WTC11 (cell line): Measurements from ENCODE around the gene NIN. TPM values are rescaled to one million over a fixed set of nuclear protein-coding genes. Genes with fewer than 3 reads are reported as not detected.

Experiments
- ATAC-seq: fragments of 200-7000 bp; cut with Tn5 transposase; 2 replicates; pipeline ENCODE4 v1.10.0; 2021; ENCODE audit warnings: mild to moderate bottlenecking, moderate library complexity
- CTCF ChIA-PET: fragments of 300-600 bp; sonication (Branson Sonifier 250); formaldehyde crosslinking; loops from one replicate; lab custom pipeline; 2021; ENCODE audit warnings: antibody characterized with exemption; lab: Charles Lee
- POLR2A ChIA-PET: fragments of 350-600 bp; sonication (Branson Sonifier 250); formaldehyde crosslinking; loops from one replicate; lab custom pipeline; 2021; ENCODE audit warnings: antibody characterized with exemption; lab: Charles Lee
- DNase-seq: peaks from one replicate; pipeline ENCODE4 v3.0.0; 2021; ENCODE audit warnings: low spot score
- H3K27ac Mint-ChIP-seq: 2 replicates; pipeline ENCODE4 v1.8.0; 2021; ENCODE audit warnings: mixed read lengths
- H3K27me3 Mint-ChIP-seq: 2 replicates; pipeline ENCODE4 v1.8.0; 2021; ENCODE audit warnings: low read depth, mild to moderate bottlenecking, moderate library complexity, mixed read lengths
- H3K36me3 Mint-ChIP-seq: 2 replicates; pipeline ENCODE4 v1.8.0; 2021; ENCODE audit warnings: mixed read lengths
- H3K4me1 Mint-ChIP-seq: 2 replicates; pipeline ENCODE4 v1.8.0; 2022; ENCODE audit warnings: mixed read lengths
- H3K4me3 Mint-ChIP-seq: 2 replicates; pipeline ENCODE4 v1.8.0; 2021; ENCODE audit warnings: mild to moderate bottlenecking, moderate library complexity, mixed read lengths
- H3K9me3 Mint-ChIP-seq: 2 replicates; pipeline ENCODE4 v1.8.0; 2021; ENCODE audit warnings: mixed read lengths
- CREM ChIP-seq: sonication (generic); formaldehyde crosslinking; IDR thresholded peaks from 2 replicates; pipeline ENCODE4 v1.8.1; 2022; ENCODE audit warnings: mild to moderate bottlenecking, missing genetic modification reagents, moderate library complexity
- E2F5 ChIP-seq: sonication (generic); formaldehyde crosslinking; IDR thresholded peaks from 2 replicates; pipeline ENCODE4 v1.8.1; 2022; ENCODE audit warnings: mild to moderate bottlenecking, moderate library complexity, missing genetic modification reagents
- ELF4 ChIP-seq: sonication (generic); formaldehyde crosslinking; IDR thresholded peaks from 2 replicates; pipeline ENCODE4 v1.8.1; 2022; ENCODE audit warnings: low read depth, mild to moderate bottlenecking, moderate library complexity, missing genetic modification reagents
- EMX1 ChIP-seq: fragments of 250-450 bp; sonication (Bioruptor Pico); IDR thresholded peaks from 2 replicates; pipeline ENCODE4 v1.8.0; 2021; ENCODE audit warnings: mild to moderate bottlenecking
- GTF2I ChIP-seq: fragments of 250-450 bp; sonication (Bioruptor Pico); conservative IDR thresholded peaks from 2 replicates; pipeline ENCODE4 v1.4.0; 2021; ENCODE audit warnings: mild to moderate bottlenecking
- JUN ChIP-seq: sonication (generic); formaldehyde crosslinking; IDR thresholded peaks from 2 replicates; pipeline ENCODE4 v1.8.0; 2023; ENCODE audit warnings: mild to moderate bottlenecking, missing genetic modification reagents
- KAT7 ChIP-seq: sonication (generic); formaldehyde crosslinking; IDR thresholded peaks from 2 replicates; pipeline ENCODE4 v1.8.1; 2023; ENCODE audit warnings: missing genetic modification reagents, mild to moderate bottlenecking, borderline replicate concordance
- MLX ChIP-seq: sonication (generic); formaldehyde crosslinking; IDR thresholded peaks from 2 replicates; pipeline ENCODE4 v1.8.1; 2023; ENCODE audit warnings: mild to moderate bottlenecking, missing genetic modification reagents, moderate library complexity
- NFATC4 ChIP-seq: fragments of 250-450 bp; sonication (Bioruptor Pico); IDR thresholded peaks from 2 replicates; pipeline ENCODE4 v1.9.0; 2021; ENCODE audit warnings: mild to moderate bottlenecking
- NR2C2 ChIP-seq: sonication (generic); formaldehyde crosslinking; IDR thresholded peaks from 2 replicates; pipeline ENCODE4 v1.8.0; 2022; ENCODE audit warnings: mild to moderate bottlenecking, missing genetic modification reagents
- OVOL2 ChIP-seq: fragments of 250-450 bp; sonication (Bioruptor Pico); IDR thresholded peaks from 2 replicates; pipeline ENCODE4 v1.9.0; 2021; ENCODE audit warnings: mild to moderate bottlenecking, borderline replicate concordance
- RORB ChIP-seq: fragments of 250-450 bp; sonication (Bioruptor Pico); IDR thresholded peaks from 2 replicates; pipeline ENCODE4 v1.9.0; 2021; ENCODE audit warnings: mild to moderate bottlenecking
- TEAD1 ChIP-seq: sonication (generic); formaldehyde crosslinking; IDR thresholded peaks from 2 replicates; pipeline ENCODE4 v1.8.0; 2022; ENCODE audit warnings: mild to moderate bottlenecking, missing genetic modification reagents
- USF1 ChIP-seq: sonication (generic); formaldehyde crosslinking; IDR thresholded peaks from 2 replicates; pipeline ENCODE4 v1.8.0; 2022; ENCODE audit warnings: mild to moderate bottlenecking, missing genetic modification reagents
- ZBTB21 ChIP-seq: sonication (generic); formaldehyde crosslinking; IDR thresholded peaks from 2 replicates; pipeline ENCODE4 v1.8.1; 2023; ENCODE audit warnings: mild to moderate bottlenecking, missing genetic modification reagents, borderline replicate concordance
- ZNF219 ChIP-seq: sonication (generic); formaldehyde crosslinking; IDR thresholded peaks from 2 replicates; pipeline ENCODE4 v1.8.0; 2023; ENCODE audit warnings: missing genetic modification reagents, mild to moderate bottlenecking, borderline replicate concordance
- ZNF671 ChIP-seq: fragments of 250-450 bp; sonication (Bioruptor Pico); IDR thresholded peaks from 2 replicates; pipeline ENCODE4 v1.8.0; 2021; ENCODE audit warnings: mild to moderate bottlenecking
- total RNA-seq: library from RNA; stranded (reverse); gene quantifications from 3 replicates; pipeline ENCODE4 v1.2.3, GENCODE V29; 2021
- TF ChIP-seq, protein P1 (sequence below): fragments of 250-450 bp; sonication (Bioruptor Pico); IDR thresholded peaks from 2 replicates; pipeline ENCODE4 v1.8.0; 2021; ENCODE audit warnings: mild to moderate bottlenecking
- TF ChIP-seq, protein P2 (sequence below): sonication (generic); formaldehyde crosslinking; conservative IDR thresholded peaks from 2 replicates; pipeline ENCODE4 v1.8.1; 2022; ENCODE audit warnings: mild to moderate bottlenecking, missing genetic modification reagents
- TF ChIP-seq, protein P3 (sequence below): sonication (generic); formaldehyde crosslinking; IDR thresholded peaks from 2 replicates; pipeline ENCODE4 v1.8.0; 2023; ENCODE audit warnings: mild to moderate bottlenecking, missing genetic modification reagents
- TF ChIP-seq, protein P4 (sequence below): fragments of 250-450 bp; sonication (Bioruptor Pico); IDR thresholded peaks from 2 replicates; pipeline ENCODE4 v1.9.0; 2021; ENCODE audit warnings: mild to moderate bottlenecking
- TF ChIP-seq, protein P5 (sequence below): sonication (generic); formaldehyde crosslinking; IDR thresholded peaks from 2 replicates; pipeline ENCODE4 v1.8.1; 2022; ENCODE audit warnings: low read depth, missing genetic modification reagents, borderline replicate concordance

Gene NIN
- total RNA-seq, 1 experiment from 2014 or later = 23.8 TPM

- TF ChIP-seq ZNF671 (CRISPR knock-in tag) (no peak), OVOL2 (no peak), NFATC4 (no peak), KAT7 (no peak), ELF4 (CRISPR knock-in tag) (no peak), CREM (CRISPR knock-in tag) (no peak), RORB (CRISPR knock-in tag) (no peak), EMX1 (CRISPR knock-in tag) (no peak), JUN (CRISPR knock-in tag) (no peak)
- TF ChIP-seq, protein P1, sequence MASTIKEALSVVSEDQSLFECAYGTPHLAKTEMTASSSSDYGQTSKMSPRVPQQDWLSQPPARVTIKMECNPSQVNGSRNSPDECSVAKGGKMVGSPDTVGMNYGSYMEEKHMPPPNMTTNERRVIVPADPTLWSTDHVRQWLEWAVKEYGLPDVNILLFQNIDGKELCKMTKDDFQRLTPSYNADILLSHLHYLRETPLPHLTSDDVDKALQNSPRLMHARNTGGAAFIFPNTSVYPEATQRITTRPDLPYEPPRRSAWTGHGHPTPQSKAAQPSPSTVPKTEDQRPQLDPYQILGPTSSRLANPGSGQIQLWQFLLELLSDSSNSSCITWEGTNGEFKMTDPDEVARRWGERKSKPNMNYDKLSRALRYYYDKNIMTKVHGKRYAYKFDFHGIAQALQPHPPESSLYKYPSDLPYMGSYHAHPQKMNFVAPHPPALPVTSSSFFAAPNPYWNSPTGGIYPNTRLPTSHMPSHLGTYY (CRISPR knock-in tag) = no peak
- TF ChIP-seq, protein P2, sequence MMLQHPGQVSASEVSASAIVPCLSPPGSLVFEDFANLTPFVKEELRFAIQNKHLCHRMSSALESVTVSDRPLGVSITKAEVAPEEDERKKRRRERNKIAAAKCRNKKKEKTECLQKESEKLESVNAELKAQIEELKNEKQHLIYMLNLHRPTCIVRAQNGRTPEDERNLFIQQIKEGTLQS (CRISPR knock-in tag) = no peak
Measured at GRCh38 chr14:50792051-50792477, 38.9 kb downstream of the NIN start (continued).

GRCh38 chr14:50791201-50791600 lies 39.8 kb downstream of the NIN start:
- Mint-ChIP-seq H3K9me3 (no peaks in the 10 kb centered on the region), H3K27me3 (no peaks in the 10 kb centered on the region), H3K4me1 (peaks cover 28% of the 10 kb centered on the region), H3K27ac (no peak overlapping the region), H3K4me3 (no peak overlapping the region), H3K36me3 (0 out of 2 replicates have a peak, but pooled peaks cover 5% of the 10 kb centered on the region)
- ATAC-seq (no peak), DNase-seq (no peak)
- TF ChIP-seq ZBTB21 (CRISPR knock-in tag) (no peak), ZNF219 (CRISPR knock-in tag) (no peak), NR2C2 (CRISPR knock-in tag) (no peak), OVOL2 (no peak), MLX (CRISPR knock-in tag) (no peak), GTF2I (no peak), USF1 (CRISPR knock-in tag) (no peak), E2F5 (CRISPR knock-in tag) (no peak)
- TF ChIP-seq, protein P3, sequence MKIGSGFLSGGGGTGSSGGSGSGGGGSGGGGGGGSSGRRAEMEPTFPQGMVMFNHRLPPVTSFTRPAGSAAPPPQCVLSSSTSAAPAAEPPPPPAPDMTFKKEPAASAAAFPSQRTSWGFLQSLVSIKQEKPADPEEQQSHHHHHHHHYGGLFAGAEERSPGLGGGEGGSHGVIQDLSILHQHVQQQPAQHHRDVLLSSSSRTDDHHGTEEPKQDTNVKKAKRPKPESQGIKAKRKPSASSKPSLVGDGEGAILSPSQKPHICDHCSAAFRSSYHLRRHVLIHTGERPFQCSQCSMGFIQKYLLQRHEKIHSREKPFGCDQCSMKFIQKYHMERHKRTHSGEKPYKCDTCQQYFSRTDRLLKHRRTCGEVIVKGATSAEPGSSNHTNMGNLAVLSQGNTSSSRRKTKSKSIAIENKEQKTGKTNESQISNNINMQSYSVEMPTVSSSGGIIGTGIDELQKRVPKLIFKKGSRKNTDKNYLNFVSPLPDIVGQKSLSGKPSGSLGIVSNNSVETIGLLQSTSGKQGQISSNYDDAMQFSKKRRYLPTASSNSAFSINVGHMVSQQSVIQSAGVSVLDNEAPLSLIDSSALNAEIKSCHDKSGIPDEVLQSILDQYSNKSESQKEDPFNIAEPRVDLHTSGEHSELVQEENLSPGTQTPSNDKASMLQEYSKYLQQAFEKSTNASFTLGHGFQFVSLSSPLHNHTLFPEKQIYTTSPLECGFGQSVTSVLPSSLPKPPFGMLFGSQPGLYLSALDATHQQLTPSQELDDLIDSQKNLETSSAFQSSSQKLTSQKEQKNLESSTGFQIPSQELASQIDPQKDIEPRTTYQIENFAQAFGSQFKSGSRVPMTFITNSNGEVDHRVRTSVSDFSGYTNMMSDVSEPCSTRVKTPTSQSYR (CRISPR knock-in tag) = no peak
- CTCF ChIA-PET = interaction anchor here (2.1 kb wide), 1 partner anchor 17 kb away, joined by 6 read pairs; no protein-coding TSS in a partner anchor
- POLR2A ChIA-PET = no interaction called here

GRCh38 chr14:50790589-50790988 lies 40.4 kb downstream of the NIN start:
- no peaks in the 10 kb centered on the region for H3K27me3 Mint-ChIP-seq
- H3K4me1 Mint-ChIP-seq = peaks cover 34% of the 10 kb centered on the region
- no peak for DNase-seq
- ChIA-PET CTCF (interaction anchor here (1.4 kb wide), 1 partner anchor 69 kb away, joined by 5 read pairs; no protein-coding TSS in a partner anchor), POLR2A (no interaction called here)
- H3K4me3 Mint-ChIP-seq = no peak overlapping the region
- no peak for ATAC-seq
- H3K27ac Mint-ChIP-seq = no peak overlapping the region; the same call in 1 of the 2 replicates
- no peaks in the 10 kb centered on the region for H3K9me3 Mint-ChIP-seq
- H3K36me3 Mint-ChIP-seq = 0 out of 2 replicates have a peak, but pooled peaks cover 5% of the 10 kb centered on the region
- TF ChIP-seq, protein P4, sequence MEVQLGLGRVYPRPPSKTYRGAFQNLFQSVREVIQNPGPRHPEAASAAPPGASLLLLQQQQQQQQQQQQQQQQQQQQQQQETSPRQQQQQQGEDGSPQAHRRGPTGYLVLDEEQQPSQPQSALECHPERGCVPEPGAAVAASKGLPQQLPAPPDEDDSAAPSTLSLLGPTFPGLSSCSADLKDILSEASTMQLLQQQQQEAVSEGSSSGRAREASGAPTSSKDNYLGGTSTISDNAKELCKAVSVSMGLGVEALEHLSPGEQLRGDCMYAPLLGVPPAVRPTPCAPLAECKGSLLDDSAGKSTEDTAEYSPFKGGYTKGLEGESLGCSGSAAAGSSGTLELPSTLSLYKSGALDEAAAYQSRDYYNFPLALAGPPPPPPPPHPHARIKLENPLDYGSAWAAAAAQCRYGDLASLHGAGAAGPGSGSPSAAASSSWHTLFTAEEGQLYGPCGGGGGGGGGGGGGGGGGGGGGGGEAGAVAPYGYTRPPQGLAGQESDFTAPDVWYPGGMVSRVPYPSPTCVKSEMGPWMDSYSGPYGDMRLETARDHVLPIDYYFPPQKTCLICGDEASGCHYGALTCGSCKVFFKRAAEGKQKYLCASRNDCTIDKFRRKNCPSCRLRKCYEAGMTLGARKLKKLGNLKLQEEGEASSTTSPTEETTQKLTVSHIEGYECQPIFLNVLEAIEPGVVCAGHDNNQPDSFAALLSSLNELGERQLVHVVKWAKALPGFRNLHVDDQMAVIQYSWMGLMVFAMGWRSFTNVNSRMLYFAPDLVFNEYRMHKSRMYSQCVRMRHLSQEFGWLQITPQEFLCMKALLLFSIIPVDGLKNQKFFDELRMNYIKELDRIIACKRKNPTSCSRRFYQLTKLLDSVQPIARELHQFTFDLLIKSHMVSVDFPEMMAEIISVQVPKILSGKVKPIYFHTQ (CRISPR knock-in tag) = no peak
- TF ChIP-seq, protein P5, sequence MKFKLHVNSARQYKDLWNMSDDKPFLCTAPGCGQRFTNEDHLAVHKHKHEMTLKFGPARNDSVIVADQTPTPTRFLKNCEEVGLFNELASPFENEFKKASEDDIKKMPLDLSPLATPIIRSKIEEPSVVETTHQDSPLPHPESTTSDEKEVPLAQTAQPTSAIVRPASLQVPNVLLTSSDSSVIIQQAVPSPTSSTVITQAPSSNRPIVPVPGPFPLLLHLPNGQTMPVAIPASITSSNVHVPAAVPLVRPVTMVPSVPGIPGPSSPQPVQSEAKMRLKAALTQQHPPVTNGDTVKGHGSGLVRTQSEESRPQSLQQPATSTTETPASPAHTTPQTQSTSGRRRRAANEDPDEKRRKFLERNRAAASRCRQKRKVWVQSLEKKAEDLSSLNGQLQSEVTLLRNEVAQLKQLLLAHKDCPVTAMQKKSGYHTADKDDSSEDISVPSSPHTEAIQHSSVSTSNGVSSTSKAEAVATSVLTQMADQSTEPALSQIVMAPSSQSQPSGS (CRISPR knock-in tag) = no peak
- TF ChIP-seq TEAD1 (CRISPR knock-in tag) = no peak
- TF ChIP-seq, protein P2 (CRISPR knock-in tag) = no peak
